Hematopoietic multipotent progenitor cell treated with erythropoietin and hydrocortisone succinate and interleukin-3 and kit ligand, for 15 days (in vitro differentiated cells): Measurements from ENCODE around the gene MPHOSPH8.
"Not testable (repeated sequence)": the region's sequence is repeated elsewhere in the genome, so short reads cannot be mapped to it uniquely, and the experiment has no call there.

Experiments used
- DNase-seq: peaks from one replicate; pipeline ENCODE4 v3.0.0-alpha.2; 2015; ENCODE audit warnings: low spot score

The MPHOSPH8 gene

DNA sequence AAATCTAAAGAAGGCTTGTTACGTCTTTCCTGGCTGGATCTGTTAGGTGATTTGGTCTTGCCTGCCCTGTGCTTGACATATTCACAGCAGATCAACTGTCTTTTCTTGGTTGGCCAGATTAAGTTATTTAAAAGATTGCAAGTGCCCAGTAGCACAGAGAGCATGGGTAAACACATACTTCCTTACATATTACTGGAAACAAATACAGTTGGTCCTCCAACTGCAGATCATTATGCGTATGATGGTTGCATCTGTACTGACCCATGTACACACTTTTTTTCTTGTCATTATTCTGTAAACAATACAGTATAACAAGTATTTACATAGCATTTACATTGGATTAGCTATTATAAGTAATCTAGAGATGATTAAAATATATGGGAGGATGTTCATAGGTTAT is 9.2 kb upstream of the MPHOSPH8 start:
- DNase-seq = no peak

DNA sequence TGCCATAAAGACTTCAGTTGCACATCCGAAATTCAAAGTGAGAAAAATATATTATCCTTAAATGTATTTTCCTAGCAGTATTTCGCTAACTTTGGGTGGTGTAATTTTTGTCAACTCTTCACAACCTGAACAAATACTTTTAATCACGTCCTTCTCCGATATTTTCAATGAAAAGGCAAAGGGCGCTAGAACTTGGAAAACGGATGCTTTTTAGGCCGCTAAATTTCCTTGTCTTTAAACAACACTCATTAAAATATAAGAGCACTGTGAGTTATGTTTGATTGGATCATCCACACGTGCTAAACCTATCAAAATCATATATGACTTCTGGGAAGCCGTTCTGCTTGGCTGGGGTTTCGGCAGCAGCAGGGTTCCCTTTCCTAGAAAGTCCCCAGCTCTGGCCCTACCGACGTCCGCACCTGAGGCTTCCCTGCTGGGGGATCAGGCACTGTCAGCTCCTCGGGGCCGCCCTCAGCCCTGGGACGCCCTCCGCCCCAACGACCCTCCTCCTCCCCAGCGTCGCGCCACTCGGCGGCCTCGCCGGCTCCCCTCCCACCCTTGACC is 462 bp upstream of the MPHOSPH8 start:
- DNase-seq = no peak

DNA sequence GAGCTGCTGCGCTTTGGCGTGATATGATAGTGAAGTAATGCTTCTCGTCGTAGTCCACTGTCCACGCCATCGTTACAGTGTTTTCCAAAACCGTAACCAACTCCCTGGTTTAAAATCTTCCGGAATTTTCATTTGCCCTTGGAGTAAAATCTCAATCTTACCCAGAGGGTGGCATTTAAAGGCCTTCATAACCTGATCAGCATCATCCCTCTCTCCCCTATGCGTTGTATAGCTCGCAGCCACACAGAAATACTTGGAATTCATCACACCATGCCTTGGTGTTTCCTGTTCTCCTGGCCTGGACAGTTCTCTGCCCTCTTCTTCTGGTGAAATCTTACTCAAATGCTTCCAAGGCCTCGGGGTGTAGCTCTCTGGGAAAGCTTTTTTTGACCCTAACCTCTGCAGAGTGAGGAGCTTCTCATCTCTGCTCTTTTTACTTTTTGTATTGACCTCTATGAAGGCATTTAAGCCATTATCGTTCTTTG is 839 bp downstream of the MPHOSPH8 start:
- DNase-seq = no peak

DNA sequence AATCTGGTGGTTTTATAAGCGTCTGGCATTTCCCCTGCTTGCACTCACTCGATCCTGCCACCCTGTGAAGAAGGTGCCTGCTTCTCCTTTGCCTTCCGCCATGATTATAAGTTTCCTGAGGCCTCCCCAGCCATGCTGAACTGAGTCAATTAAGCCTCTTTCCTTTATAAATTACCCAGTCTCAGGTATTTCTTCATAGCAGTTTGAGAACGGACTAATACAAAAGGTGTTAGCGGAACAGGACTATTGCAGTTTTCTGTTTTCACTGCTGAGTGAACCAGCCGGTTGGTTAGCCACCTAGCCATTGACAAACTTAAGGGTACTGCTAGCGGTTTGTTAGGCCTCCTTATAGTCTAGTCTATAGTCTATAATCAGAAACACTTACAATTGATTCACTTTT is 2.5 kb downstream of the MPHOSPH8 start:
- DNase-seq = not testable (repeated sequence)

DNA sequence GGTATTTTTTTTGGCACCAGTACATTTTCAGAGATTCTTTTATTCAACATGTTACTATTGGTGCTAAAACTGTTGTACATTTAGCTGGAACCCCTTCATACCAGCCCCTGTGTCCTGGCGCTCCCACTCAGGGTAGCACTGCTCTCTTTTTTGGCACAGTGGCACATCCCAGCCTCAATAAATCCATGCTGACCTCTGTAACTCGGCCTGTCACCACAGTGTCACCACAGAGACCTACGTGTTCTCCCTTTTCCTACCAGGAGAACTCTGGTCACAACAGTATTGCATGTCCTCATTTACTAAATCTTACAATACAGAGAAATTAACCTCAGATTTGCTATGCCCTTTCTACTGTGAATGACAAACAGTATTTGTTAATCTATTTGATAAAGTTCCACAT is 10.2 kb downstream of the MPHOSPH8 start:
- no peak for DNase-seq

DNA sequence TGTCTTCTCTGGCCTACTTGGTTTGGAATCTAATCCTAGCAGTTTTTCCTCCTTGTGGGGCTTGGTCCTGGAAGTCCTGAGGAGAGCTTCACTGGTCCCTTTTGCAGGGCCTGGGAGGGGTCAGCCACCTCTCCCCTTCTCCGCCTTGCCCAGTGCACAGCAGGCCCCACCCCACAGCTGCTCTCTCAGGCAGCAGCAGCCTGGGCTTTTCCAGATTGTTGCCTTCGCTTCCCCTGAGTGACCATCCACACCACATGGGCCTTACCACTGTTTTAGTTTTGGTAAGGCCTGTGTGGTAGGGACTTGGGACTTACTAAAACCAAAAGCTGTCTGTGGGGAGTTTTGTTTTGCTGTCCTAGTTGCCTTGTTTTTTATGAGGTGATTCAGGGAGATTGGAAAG is 11.5 kb downstream of the MPHOSPH8 start:
- DNase-seq = no peak

DNA sequence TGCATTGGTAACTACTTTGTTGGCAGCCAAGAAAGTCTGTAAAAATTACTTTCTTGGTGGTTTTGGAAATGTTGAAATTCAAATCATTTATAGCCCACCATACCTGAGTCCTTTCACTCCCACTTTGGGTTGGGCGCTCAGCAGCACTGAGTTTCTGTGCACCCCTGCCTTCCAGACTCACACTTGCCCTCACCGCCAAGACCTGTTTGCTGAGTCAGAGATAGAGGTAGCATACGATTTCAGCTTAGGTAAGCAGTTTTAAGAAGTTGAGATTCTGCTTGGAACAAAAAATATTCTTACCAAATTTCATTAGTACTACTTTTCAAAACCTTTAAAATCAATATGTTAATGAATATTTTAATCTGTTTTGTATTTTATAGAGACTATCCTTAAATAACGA is 12.6 kb downstream of the MPHOSPH8 start:
- no peak for DNase-seq

DNA sequence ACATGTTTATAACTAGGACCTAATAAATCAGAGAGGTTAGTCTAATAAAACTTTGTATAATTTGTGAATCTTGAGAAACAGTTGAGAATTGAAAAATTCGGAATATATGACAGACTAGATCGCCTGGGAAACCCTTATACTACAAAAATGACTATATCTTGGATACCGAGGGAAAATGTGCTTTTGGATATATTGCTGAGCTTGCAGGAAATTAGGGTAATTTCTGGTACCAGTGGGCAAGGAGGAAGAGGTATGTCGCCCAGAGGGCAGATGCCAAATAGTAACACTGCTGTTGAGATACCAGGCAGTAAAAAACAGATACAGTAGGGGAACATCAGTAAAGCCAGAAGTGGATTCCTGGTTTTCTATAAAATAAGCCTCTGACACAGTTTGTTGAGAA is 17.3 kb downstream of the MPHOSPH8 start:
- no peak for DNase-seq

DNA sequence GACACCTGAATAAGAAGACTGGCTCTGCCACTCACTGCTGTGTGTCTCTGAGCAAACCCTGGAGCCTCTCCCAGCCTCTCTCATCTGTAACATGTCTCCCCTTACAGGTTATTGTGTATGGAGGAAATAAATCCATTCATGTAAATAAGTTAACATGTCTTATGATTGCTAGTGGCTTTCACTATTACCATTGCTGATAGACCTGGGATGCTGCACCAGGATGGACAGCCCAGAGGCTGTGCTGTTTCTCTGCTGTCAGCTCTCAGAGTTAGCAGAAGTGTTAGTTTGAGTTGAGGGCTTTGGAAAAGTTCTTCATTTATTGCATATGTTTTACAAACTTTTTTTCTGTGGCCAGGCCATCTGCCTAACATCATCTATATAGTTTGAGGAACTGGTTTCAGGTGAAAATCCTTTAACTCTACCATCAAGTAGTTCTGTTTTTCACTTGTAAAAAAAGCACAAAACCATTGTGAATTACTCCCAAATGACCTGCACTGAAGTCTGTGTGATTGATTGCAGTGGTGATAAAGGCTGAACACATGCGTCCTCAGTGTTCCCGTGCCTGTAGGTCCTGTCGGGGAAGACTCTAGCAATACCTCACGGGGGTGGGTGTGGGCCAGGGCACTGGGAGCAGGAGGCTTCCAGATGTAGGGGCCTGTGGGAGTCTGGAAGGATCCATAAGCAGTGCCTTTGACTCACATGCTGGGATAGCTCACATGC is 24.6 kb downstream of the MPHOSPH8 start:
- DNase-seq = no peak

DNA sequence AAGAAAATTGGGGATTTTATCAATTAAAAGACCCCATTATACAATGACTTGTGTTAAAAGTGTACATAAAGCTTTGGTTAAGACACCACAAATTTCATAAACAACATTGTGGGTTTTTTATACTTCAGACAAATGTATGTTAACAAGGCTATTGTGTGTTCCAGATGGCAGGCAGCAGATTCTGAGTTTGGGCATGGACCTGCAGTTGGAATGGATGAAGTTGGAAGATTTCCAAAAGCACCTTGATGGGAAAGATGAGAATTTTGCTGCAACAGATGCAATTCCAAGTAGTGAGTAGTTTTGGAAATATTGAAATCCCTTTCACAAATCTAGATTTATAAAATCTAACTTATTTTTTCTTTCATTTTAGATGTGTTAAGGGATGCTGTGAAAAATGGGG is 25.4 kb downstream of the MPHOSPH8 start:
- DNase-seq = no peak

DNA sequence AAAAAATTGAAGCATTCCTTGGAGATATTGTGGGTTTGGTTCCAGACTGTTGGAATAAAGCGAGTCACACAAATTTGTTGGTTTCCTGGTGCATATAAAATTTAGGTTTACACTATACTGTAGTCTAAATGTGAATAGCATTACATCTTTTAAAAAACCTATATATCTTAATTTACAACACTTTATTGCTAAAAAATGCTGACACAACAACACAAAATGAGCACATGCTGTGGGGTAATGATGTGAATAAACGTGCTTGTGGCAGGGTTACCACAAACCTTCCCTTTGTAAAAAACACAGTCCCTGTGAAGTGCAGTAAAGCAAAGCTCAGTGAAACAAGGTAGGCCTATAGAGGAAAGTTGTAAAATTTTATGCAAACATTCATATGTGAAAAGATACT is 27.7 kb downstream of the MPHOSPH8 start:
- no peak for DNase-seq

DNA sequence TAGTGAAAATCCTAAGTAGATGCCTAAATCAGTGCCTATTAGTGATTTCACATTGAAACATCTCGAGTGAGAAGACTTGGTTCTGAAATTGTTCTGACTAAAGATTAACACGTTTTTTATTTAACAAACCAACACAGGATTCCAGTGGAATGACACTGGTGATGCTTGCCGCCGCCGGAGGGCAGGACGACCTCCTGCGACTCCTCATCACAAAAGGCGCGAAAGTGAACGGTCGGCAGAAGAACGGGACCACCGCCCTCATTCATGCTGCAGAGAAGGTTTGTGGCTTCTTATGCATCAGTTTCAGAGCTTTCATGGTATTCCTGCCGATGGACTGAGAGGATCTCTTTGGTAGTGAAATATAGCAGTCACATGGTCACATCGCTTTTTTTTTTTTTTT is 28.1 kb downstream of the MPHOSPH8 start:
- no peak for DNase-seq

DNA sequence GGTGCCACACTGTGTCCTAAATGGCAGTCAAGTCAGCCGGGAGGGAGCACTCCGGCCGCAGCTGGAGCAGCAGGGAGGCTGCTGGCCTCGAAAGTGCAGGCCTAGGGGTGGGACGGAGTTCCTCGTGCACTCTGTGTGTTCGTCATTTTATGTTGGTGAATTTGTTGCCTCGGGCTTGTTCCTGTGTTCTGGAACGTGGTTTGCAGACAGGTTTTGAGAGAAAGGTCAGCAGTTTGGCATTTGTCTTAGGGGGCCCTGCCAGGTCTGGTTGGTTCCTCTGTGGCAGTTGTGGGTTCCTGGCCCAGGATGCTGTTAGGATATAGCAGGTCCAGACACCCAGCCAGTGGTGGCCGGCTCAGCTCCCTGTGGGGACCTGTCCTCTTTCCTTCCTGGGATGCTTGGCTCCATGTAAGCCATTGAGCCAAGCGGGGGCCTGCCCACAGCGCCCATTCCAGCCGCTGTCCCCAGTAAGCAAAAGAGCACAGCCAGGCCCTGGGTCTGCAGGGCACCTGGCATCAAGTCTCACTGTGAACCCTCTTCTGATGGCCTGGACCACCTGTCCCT is 30.0 kb downstream of the MPHOSPH8 start:
- DNase-seq = no peak

DNA sequence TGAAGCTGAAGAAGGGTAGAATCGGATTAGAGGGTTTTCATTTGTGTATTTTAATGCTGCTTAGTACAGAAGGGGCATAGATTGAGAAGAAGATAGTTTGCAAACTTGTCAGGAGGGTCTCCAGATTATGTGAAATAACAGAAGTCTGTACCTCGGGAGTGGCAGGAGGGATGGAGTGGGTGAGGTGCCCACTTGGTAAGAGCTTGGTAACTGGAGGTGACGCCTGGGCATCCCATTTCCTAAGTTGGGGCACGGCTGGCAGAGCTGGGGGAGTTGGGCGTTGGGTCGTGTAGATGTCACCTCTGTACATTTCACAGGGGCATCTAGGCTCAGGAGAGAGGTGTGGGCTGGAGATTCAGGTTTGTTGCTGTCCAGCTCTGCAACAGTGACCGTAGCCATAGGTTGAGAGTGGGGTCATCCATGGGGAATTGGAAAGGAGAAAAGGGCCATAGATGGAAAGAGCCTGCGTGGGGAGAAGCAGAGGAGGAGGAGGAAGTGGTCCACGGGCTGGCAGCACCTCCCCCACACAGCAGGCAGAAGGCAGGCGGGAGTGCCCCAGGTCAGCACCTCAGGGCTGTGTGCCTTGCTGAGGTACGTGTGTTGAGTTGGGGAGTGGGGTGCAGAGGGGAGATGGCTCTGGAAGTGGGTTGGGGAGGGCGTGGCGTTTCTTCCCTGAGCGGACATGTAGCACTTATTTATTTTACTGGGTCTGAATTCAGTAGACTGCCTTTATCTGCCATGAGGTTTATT is 31.2 kb downstream of the MPHOSPH8 start:
- DNase-seq = no peak

DNA sequence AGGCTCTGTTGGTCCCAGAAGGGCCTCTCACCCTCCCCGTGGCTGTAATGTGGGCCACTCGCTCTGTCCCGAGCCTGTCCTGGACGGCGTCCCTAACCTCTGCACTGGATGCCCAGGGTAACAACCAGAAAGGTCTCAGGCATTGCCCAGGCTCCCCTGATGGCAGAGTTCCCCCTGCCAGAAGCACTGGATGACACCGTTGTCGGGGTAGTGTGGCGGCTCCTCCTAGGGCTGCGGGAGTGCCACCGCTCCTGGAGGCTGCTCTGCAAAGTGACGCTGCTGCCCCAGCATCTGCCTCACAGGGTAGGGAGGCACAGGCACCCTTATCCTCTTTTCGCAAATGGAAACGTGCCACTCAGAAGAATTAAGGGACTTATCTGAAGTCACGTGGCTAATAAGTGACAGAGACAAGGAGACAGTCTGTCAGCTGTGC is 32.0 kb downstream of the MPHOSPH8 start:
- DNase-seq = no peak

DNA sequence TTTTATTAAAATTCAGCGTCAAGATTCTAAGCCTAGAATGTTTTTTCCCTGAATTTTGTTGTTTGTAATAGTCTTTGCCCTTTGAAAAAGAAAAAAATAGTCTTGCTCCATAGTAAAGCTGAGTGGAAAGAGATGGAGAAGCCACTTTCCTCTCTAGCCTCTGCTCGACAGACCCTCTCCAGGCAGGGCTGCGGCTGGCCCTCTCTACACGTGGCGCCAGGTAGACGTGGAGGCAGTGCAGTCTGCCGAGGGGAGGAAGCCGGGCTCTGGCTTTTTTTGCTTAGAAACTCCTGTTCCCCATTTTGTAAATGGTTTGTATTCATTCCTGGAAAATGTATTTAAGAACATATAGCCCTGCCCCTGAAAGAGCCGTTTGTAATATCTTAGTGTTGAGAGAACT is 35.3 kb downstream of the MPHOSPH8 start:
- DNase-seq = no peak

DNA sequence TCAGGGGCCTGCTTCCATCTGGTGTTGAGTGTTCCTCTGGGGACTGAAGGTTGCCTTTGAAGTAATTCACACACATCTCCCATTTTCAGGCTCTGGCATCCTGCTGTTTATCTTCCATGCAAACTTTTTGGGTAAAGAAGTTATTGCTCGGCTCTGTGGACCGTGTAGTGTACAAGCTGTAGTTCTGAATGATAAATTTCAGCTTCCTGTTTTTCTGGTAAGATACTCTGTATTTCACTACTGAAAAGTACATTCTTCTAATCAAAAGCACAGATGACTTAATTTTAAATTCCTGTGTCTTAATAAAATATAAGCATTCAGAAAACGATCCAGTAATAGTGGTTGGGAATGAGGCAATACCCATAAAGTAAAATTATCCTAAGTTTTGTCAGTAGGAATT is 36.7 kb downstream of the MPHOSPH8 start:
- no peak for DNase-seq

DNA sequence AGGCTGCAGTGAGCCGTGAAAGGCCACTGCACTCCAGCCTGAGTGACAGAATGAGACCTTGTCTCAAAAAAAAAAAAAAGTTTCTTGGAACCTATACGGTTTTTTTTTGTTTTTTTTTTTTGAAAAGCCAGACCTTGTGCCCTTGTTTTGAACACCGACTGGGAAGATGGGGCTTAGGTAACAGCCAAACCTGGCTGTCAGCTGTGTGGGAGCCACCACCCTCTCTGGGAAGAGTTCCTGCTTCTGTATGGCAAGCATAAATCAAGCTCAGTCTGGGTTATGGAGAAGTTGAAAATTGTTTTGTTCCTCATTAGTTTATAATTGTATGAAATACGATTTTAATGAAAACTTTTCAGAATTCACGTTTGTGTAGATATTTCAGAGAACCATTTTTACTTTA is 39.5 kb downstream of the MPHOSPH8 start:
- no peak for DNase-seq

DNA sequence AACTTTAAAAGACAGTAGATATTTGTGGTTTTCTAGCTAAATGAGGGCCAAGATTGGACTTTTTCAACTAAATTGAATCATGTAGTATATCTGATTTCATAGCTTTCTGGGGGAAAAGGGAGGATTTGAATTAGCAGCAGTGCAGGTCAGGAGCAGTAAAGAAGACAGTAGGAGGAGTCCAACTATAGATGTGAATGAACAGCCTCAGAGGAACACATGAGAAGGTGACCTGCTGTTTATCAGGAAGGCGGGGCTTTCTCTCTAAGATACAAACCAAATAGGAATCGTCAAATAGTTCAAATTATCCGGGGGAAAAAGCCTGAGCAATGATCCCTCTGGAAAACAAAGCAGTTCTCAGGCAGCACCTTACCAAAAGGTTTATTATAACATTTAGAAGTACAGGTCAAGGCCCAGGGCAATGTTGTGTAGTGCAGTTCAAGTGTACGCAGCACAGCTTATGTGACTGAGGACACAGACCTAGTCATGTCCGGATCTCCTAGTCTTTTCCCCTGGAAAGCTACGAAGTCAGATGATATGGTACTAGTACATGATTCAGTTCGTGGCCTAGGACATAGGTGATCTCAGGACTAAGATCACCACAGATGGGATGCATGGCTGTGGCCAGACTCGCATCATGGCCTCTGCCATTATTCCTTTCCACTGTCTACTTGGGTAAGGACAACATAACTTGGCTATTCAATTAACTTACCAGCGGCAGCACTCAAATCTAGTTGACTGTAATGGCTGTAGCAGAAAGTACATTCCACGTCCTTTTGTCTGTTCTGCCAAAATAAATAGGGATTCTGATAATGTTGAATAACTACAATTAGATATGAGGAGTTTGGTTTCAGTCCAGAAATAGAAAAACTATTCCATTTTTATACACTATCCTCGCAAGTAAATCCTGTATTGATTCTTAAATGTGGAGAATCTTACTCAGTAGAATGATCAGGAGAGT is 40.3 kb downstream of the MPHOSPH8 start:
- no peak for DNase-seq

DNA sequence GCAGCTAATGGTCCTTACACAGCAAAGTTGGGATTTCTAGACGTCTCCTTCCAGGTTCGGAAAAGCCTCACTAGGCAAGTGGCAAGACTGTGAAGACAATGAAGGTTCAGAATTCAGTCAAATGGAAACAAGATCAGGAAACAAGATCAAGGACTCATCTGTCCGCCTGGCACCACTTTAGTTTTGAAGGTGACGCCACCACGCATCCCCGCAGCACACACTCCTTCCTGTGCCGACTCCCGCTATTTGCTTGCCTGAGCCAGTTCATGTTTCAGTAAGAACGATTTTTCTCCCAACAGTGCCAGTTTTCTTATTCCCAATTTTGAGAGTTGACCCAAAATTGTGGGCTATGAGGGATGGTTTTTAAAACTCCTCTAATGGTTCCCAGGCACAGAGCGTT is 41.4 kb downstream of the MPHOSPH8 start:
- no peak for DNase-seq

DNA sequence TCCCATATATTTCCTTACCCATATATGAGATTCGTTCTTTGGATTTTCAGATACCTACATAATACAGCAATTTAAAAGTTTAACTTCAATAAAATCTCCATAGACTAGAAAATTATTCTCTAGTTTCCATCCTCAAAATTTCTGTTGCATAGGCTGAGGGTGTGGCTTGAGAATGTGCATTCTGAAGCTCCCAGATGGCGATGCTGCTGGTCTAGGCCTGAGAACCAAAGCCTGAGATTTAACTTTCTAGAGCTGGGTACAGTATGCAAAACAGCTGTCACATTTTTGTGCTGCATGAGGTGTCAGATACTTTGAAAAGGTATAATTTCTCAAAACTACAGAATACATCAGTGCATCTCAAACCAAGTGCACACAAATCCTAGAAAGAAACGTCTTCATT is 42.7 kb downstream of the MPHOSPH8 start:
- DNase-seq = no peak

DNA sequence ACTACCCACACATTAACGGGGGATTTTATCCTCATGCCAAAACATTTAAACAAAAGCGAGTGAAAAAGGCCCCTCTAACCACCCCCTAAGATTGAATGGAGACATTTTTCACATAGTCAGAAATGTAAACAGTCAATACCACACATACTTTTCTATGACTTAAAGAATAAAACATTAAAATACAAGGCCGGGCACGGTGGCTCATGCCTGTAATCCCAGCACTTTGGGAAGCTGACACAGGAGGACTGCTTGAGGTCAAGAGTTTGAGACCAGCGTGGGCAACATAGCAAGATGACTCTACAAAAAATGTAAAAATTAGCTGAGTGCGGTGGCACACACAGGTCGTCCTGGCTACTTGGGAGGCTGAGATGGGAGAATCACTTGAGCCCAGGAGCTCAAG is 47.3 kb downstream of the MPHOSPH8 start:
- no peak for DNase-seq
